Ascending aorta (tissue), 2 donors: ENCODE measurements around the gene UFD1. TPM values are rescaled to one million over a fixed set of nuclear protein-coding genes. Genes with fewer than 3 reads are reported as not detected.

Source experiments
- DNase-seq, 2 donors: peaks; one replicate each; pipeline ENCODE4 v3.0.0-alpha.2; 2019; ENCODE audit warnings: low spot score in 2 of 2
- H3K27ac ChIP-seq, 2 donors: fragments of 200-600 bp; sonication (generic); one replicate each; pipeline ENCODE4 v1.5.1; 2016 to 2017; ENCODE audit warnings: mild to moderate bottlenecking in 1 of 2
- H3K27me3 ChIP-seq: fragments of 200-600 bp; sonication (generic); one replicate; pipeline ENCODE4 v1.5.1; 2017
- H3K36me3 ChIP-seq, 2 donors: fragments of 200-600 bp; sonication (generic); one replicate each; pipeline ENCODE4 v1.5.1; 2016
- H3K4me1 ChIP-seq, 2 donors: fragments of 200-600 bp; sonication (generic); one replicate each; pipeline ENCODE4 v1.5.1; 2016 to 2017; ENCODE audit warnings: mild to moderate bottlenecking in 1 of 2
- H3K4me3 ChIP-seq, 2 donors: fragments of 200-600 bp; sonication (generic); one replicate each; pipeline ENCODE4 v1.5.1; 2016 to 2017; ENCODE audit warnings: mild to moderate bottlenecking in 1 of 2
- H3K9me3 ChIP-seq, 2 donors: fragments of 200-600 bp; sonication (generic); one replicate each; pipeline ENCODE4 v1.5.1; 2016
- CTCF ChIP-seq, 3 experiments: fragments of 200-600 bp in 2 of 3; fragments of 450-650 bp in 1 of 3; sonication (generic) in 2 of 3; IDR thresholded peaks; one replicate each; pipeline ENCODE4 v1.5.1; 2016 to 2019; ENCODE audit warnings: antibody characterized with exemption in 3 of 3, mild to moderate bottlenecking in 1 of 3, moderate library complexity in 1 of 3
- intact Hi-C: fragments of 100-400 bp; cut with DNase I; formaldehyde crosslinking; loops from one replicate; pipeline ENCODE4 v1.15.1; 2023
- total RNA-seq: library from RNA; depleted of rRNA; stranded (reverse); fragments of >200 nt; gene quantifications from one replicate; pipeline ENCODE4 v1.1.0, GENCODE V29; 2016

The UFD1 gene
- total RNA-seq, 1 donor from 2014 or later = 81.5 TPM

- Histone ChIP-seq H3K4me1 (peaks cover 0 to 22% of the 10 kb centered on the region in 2 donors), H3K36me3 (peaks cover 0 to 4% of the 10 kb centered on the region in 2 donors), H3K27ac (no peak overlapping the region), H3K4me3 (peak overlapping the region; percentile 66 to 99), H3K27me3 (no peaks in the 10 kb centered on the region), H3K9me3 (no peaks in the 10 kb centered on the region)
- TF ChIP-seq CTCF (IDR thresholded peaks at IDR 0.05) = no peak
- intact Hi-C loops = loop anchor here (2.0 to 5.0 kb wide), 2 partner anchors 251 to 287 kb away; partner anchors contain the start of gene SLC25A1
- no peak for DNase-seq
Measured at GRCh38 chr22:19429950-19430889, 48.8 kb downstream of the UFD1 start.

- Histone ChIP-seq H3K4me3 (no peak overlapping the region), H3K36me3 (peaks cover 0 to 2% of the 10 kb centered on the region in 2 donors), H3K27ac (no peak overlapping the region), H3K4me1 (peaks cover 0 to 7% of the 10 kb centered on the region in 2 donors), H3K27me3 (no peaks in the 10 kb centered on the region), H3K9me3 (no peaks in the 10 kb centered on the region)
- intact Hi-C loops = no loop called here
- no peak for DNase-seq
- TF ChIP-seq CTCF (IDR thresholded peaks at IDR 0.05) = no peak
Measured at GRCh38 chr22:19424186-19424500, 54.9 kb downstream of the UFD1 start.

GRCh38 chr22:19422440-19423301, 56.3 kb downstream of the UFD1 start:
- Histone ChIP-seq H3K9me3 (no peaks in the 10 kb centered on the region), H3K4me3 (no peak overlapping the region), H3K36me3 (peaks cover 0 to 2% of the 10 kb centered on the region in 2 donors), H3K27me3 (no peaks in the 10 kb centered on the region), H3K4me1 (peaks cover 0 to 7% of the 10 kb centered on the region in 2 donors), H3K27ac (no peak overlapping the region)
- no peak for TF ChIP-seq CTCF (IDR thresholded peaks at IDR 0.05)
- intact Hi-C loops = no loop called here
- DNase-seq = no peak

GRCh38 chr22:19420321-19420720, 58.7 kb downstream of the UFD1 start:
- Histone ChIP-seq H3K4me1 (peaks cover 0 to 7% of the 10 kb centered on the region in 2 donors), H3K27me3 (no peaks in the 10 kb centered on the region), H3K4me3 (no peak overlapping the region), H3K27ac (no peak overlapping the region), H3K36me3 (peaks cover 0 to 2% of the 10 kb centered on the region in 2 donors), H3K9me3 (no peaks in the 10 kb centered on the region)
- no peak for DNase-seq
- intact Hi-C loops = no loop called here
- no peak for TF ChIP-seq CTCF (IDR thresholded peaks at IDR 0.05)

GRCh38 chr22:19419464-19420178, 59.4 kb downstream of the UFD1 start:
- Histone ChIP-seq H3K4me1 (peaks cover 0 to 7% of the 10 kb centered on the region in 2 donors), H3K27me3 (no peaks in the 10 kb centered on the region), H3K36me3 (no peaks in the 10 kb centered on the region), H3K9me3 (no peaks in the 10 kb centered on the region), H3K4me3 (no peak overlapping the region), H3K27ac (no peak overlapping the region)
- DNase-seq = no peak
- TF ChIP-seq CTCF (IDR thresholded peaks at IDR 0.05) = no peak
- intact Hi-C loops = no loop called here
